Suprapubic skin (tissue), 4 donors: Measurements from ENCODE around the gene SERPINF2.

Source experiments
- CTCF ChIP-seq, 2 donors: fragments of 200-600 bp in 1 of 2; fragments of 450-650 bp in 1 of 2; sonication (generic) in 1 of 2; IDR thresholded peaks; one replicate each; pipeline ENCODE4 v1.5.1; 2016 to 2019; ENCODE audit warnings: antibody characterized with exemption in 2 of 2, mild to moderate bottlenecking in 1 of 2, moderate library complexity in 1 of 2
- EP300 ChIP-seq: sonication (generic); formaldehyde crosslinking; IDR thresholded peaks from one replicate; pipeline ENCODE4 v1.6.1; 2017; ENCODE audit warnings: antibody characterized with exemption
- POLR2A ChIP-seq, 2 donors: fragments of 450-650 bp; IDR thresholded peaks; one replicate each; pipeline ENCODE4 v1.6.1; 2017; ENCODE audit warnings: antibody characterized with exemption in 2 of 2, mild to moderate bottlenecking in 2 of 2, moderate library complexity in 2 of 2
- POLR2AphosphoS5 ChIP-seq, 3 donors: sonication (generic); formaldehyde crosslinking; IDR thresholded peaks; one replicate each; pipeline ENCODE4 v1.6.1; 2017; ENCODE audit warnings: antibody characterized with exemption in 3 of 3

GRCh38 chr17:1783834-1784611 is 41.4 kb downstream of the SERPINF2 start:
- peak; percentile 57 to 66 for TF ChIP-seq CTCF (IDR thresholded peaks at IDR 0.05)
- TF ChIP-seq POLR2A (IDR thresholded peaks at IDR 0.05) = peak in 1 of 2 donors; percentile 32
- peak in 2 of 3 donors; percentile 54 to 85 for TF ChIP-seq POLR2AphosphoS5 (IDR thresholded peaks at IDR 0.05)
- TF ChIP-seq EP300 = no peak
